NCI-H187 treated with DMSO at 0.1 percent for 48 hours (cell line): ENCODE data around the gene DCC.

Experiments used
- DNase-seq: peaks from one replicate; lab custom pipeline; 2025; lab: John Stamatoyannopoulos, UW

Gene DCC

DNA sequence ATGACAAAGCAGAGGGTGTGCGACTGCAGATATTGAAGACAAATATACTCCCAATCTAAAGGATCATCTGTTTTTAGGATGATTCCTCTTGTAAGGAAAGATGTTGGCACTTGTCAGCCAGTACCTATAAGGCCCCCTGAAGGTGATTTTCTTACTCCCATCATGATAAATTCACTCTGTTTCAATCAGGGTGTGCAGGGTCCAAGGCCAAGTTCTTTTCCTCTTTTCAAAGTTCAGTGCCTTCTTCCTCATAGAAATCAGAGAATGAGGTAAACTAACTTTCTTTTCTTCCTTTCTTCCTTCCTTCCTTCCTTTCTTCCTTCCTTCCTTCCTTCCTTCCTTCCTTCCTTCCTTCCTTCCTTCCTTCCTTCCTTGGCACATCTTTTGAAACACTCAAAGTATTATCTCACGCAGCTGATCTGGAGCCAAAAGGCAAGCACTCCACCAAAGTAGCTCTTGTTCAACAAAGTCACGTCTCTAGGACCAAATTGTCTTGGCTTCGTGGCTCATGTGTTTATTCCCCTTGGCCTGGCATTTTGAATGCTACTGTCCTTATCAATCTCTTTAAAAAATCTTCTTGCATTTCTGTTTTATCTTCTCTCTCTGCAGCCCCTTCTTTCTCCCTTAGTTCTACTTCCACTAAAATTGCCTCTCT, 87.7 kb downstream of the DCC start:
- DNase-seq: no peak

DNA sequence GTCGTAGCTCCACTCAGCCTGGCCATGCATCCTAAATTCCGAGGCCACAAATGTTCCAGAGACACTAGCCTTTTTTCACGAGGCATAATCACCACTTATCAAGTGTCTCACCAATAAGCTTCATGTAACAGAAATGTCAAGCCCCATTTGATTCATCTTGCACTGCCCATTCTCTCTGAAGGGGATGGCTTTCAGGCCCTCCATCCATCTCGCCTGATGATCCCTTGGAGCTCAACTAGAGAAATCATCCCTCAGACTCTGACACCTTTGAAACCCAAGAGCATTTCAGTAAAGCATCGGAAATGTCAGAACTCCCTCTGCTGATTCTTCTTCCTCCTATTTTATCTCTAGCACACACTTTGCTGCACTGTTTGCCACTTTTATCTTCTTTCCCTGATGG, 91.7 kb downstream of the DCC start:
- no peak for DNase-seq

DNA sequence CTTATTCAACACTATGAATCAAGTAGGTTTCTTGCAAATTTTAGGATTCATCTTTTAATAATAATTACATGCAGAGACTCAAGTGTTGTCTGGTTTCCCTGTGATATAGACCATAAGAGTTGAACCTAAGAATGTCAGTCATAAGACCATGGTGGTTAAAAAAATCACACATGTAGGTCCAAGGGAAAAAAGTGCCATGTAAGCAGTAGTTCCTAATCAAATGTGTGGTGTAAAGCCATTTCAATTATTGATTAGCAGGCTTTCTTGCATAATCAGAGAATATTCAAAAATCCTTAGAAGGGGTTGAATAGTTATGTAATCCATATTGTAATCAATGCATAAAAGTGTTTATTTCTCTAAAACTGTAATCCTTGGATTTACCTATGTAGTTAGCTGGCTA, 93.8 kb downstream of the DCC start:
- DNase-seq: no peak

DNA sequence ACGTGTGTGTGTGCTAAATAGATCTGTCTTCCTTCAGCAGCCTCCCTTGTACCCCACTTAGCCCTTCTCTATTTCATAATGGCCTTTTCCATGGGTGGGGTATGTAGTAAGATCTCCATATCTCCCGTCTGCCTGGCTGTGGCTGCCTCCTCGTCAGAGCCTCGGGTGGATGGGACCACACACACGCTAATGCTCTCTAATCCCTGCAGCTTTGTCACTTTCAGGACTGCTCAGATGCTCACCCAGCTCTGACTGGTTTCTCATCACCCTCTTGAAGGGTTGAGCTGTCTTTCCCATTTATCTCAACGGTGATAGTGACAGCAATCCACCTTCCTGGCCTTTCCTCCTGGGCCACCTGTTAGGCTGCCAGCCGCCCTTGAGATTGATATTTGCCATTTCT, 95.3 kb downstream of the DCC start:
- DNase-seq: no peak

DNA sequence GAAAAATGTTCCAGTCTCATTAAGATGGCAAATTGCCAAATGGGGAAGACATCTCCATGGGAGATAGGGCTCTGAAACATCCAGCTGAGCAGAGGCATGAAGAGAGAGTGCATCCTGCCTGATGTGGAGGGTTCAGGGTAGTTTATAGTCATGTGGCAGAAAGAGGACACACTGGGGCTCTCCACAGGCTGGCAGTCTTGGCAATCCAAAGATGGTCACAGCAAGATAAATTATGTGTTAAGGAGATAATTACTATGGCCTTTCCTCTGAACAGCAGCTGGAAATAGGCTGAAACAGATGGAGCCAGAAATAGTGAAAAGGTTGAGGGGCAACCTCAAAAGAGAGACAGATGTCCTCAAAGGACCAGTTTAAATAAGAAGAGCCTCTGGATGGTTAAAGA, 97.2 kb downstream of the DCC start:
- no peak for DNase-seq

DNA sequence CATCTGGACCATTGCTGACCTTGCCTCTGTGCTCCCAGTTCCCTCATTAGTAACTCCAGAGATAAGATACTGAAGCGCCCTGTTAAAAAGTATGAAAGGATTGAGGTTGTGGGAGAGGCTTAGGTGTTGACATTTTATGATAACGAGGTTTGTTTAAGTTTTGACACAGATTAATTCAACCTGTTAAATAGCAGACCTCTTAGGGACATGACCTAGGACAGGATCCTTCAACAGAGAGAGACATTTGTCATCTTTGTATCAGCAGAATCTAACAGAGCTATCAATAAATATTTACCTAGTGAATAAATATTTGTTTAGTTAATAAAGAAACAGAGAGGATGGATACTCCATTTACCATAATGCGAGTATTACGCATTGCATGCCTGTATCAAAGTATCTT, 99.5 kb downstream of the DCC start:
- DNase-seq: no peak

DNA sequence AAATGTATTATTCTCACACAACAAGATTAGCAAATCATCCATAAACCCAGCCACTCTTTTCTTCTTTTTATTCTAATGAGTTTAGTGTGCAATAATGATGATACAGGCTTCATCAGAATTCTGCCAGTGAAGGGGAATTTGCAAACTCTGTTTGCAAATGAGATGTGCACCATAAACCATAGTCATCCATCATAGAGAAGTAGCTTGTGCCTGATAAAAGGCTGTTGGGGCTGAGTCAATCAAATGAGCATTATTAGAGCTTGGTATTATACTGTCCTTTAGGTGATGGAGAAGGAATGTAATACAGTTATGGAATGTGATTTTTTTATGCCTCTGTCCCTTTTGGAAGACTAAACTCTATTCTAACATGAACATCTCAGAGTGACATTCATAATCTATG, 101.8 kb downstream of the DCC start:
- DNase-seq: no peak

DNA sequence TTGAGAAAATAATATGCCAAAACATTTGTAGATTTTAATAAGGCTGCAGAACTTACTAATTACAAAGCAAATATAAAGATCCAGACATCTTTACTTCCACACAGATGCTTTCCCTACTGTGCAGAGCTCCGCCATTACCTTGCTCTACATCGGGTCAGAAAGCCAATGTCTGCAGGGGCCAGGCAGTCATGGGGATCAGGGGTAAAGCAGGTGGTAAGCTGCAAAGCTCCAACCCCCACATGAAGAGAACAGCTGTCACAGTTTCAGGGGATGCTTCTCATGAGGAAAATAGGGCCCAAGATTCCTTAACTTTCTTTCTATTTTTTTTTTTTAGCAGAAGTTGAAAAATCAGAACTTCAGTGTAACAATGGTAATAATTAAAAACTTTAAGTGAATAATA, 102.7 kb downstream of the DCC start:
- no peak for DNase-seq

DNA sequence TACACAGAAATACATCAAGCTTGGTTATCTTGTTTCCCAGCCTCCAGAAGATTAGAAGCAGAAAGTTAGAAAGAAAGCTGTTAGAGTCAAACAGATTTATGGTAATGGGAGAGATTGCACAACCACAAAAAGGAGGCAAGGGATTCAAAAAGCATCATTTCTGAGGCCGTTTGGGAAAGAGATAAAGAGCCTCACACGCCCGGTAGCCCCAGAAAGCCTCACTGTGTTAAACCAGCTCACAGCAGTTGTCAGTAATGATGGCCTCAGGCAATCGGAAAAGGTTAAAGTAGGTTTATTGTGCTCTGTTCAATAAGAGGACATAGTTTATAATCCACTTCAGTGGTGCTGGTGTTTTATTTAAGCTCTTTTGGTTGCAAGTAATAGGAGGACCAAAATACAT, 111.3 kb downstream of the DCC start:
- DNase-seq: no peak

DNA sequence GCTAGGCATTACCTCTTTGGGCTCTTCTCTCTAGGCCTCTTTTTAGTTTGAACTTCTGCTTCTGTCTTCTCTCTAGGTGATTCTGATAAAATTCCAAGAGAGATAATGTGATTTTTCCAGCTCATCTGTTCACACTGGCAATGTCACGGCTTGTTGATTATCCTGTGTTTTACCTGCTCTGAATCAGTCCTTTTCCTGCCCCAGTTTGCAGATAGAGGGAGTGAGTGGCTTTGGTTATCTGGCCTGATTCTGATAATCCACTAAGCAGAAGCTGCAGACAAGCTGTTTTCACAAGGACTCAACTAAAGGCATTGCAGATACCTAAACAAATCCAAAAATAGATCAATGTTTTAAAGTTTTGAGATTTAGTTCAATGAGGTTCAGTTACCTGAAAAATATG, 111.9 kb downstream of the DCC start:
- no peak for DNase-seq

DNA sequence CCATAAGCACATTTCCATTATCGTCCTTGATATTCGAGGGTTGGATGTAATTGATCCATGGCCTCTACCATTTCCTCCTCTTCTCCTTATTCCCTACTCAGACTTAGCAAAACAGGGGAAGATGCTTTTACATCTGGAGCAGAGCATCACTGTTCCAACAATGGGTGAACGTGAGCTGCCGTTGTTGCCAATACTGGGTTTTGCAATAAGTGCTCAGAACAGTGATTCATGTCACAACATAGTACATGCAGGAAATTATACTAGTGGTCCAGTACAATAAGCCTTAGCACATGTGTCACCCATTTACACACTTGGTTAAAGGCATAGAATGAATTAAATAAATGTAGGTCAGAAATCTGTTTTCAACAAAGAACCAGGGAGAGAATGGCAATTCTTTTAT, 112.4 kb downstream of the DCC start:
- DNase-seq: no peak

DNA sequence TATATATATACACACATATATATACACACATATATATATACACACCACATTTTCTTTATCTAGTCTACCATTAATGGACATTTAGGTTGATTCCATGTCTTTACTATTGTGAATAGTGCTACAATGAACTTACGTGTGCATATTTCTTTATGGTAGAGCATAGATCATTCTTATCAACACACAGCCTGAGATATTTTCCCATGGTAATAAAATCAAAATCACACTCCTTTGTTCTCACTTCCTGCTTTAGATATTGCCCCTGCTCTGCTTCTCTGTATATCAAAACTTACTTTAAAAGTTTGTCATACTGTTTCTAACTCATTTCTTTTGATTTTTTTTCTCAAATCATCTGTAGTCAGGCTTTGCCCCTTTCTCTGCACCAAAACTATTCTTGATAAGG, 119.9 kb downstream of the DCC start:
- no peak for DNase-seq

DNA sequence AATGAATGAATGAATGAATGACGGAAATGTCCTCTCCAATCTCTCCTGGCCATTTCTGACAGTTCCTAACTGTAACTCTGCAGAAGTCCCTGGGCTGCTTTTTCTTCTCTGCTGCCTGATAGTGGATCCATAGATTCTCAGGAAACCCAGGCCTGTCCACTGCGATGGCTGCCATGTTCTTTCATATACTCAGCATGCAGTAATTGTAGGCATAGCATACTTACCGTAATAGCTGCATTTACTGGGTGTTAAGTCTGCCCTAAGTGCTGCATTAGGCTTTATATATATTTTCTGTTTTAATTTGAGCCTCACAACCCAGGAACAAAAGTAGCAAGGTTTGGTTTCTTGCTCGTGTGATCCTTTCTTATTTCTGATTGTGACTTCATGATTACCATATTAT, 122.9 kb downstream of the DCC start:
- no peak for DNase-seq

DNA sequence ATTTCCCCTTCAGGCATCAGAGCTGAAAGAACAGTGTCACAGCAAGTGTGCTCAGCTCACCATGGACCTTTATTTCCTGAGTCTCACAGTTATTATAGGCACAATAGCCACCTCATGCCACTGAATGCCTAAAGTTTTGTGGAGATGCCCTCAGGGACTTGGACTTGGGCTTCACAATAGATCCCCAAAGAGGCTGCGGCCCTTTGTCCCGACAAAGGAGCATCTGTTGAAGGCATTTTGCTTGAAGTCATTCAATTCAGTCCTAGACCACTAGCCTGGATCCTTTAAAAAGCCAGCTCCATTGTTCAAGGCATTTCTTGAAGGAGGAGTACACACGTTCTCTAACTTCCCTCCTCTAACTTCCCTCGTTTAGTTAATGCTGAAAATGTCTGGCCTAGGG, 125.4 kb downstream of the DCC start:
- DNase-seq: no peak

DNA sequence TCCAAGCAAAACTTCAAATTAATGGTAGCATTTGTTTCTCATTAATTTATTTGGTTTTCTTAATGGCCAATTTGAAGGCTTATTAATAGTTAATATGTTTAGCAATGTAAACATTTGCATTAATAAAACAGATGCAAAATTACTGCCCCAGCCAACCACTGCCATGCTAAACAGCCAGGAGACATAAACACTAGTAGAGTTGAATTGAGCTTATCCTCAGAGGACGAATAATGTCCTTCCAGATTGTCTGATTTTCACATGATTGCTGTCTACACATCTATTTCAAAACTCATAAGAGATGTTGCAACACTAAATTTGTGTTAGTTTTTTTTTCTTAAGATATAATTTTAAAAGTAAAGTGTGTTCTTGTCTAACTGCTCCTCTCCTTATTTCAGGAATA, 128.5 kb downstream of the DCC start:
- no peak for DNase-seq

DNA sequence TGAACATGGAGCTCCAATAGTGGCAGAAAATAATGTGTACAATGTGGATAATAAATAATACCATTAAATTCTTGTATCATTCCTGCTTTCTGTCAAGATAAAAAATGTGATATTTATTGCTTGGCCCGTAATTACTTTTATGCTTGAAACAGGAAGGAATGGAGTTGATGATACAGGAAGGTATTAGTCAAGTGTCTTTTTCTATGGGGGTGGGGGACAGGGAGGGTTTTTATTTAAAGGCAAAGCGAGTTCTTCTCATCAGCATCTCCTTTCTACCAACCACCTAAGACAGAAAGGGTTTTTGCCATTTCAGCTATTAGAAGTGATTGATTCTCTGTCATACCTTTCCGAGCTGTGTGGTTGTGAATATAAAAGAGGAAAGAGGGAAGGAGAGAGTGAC, 135.3 kb downstream of the DCC start:
- DNase-seq: no peak

DNA sequence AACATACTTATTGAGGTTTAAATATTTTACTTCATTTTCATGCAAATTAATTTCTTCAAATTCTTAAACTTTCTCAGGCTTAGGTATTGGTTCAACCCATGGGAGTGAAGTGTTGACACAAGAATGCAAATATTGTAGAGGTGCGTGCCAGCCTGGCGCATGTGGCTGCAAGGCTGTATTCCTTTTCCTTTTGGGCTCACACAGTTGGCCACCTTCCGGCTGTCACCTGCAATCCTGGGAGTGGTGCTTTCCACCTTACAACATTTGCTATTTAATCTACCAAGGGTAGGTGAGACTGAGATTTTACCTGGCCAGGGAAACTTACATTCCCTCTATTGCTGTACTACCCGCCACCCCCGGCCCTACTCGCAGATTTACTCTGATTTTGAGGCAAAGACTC, 141.1 kb downstream of the DCC start:
- DNase-seq: no peak

DNA sequence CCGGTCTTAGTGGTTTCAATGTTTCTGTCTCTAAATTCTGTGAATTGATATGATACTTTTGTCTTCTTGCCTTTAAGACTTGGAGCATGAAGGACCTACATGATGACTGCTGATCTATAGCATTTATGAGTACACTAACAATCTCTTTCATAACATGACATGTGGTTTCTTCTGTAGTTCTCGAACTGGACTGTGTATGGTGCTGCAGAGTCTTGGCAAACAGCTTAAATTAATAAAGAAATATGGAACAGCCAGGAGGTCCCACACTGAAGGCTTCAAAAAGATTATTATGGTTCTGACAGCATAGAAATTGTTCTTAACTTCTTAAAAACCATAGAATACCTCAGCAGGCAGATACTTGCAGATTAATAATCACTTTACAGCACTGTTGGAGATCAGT, 145.0 kb downstream of the DCC start:
- DNase-seq: no peak

DNA sequence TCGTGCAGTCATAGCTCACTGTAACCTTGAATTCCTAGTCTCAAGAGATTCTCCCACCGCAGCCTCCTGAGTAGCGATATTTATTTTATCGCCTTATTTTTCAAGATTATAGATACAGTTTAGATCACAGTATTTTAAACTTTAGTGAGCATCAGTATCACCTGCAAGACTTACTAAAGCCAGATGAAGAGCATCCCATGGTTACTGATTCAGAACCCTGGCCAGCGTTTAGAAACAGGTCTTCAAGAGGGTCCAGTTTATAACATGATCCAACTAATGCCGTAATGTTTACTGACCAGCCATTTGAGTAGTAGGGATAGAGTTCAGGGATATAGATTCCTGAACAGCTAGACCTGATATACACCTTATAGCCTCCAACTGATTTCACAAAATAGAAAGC, 146.1 kb downstream of the DCC start:
- no peak for DNase-seq

DNA sequence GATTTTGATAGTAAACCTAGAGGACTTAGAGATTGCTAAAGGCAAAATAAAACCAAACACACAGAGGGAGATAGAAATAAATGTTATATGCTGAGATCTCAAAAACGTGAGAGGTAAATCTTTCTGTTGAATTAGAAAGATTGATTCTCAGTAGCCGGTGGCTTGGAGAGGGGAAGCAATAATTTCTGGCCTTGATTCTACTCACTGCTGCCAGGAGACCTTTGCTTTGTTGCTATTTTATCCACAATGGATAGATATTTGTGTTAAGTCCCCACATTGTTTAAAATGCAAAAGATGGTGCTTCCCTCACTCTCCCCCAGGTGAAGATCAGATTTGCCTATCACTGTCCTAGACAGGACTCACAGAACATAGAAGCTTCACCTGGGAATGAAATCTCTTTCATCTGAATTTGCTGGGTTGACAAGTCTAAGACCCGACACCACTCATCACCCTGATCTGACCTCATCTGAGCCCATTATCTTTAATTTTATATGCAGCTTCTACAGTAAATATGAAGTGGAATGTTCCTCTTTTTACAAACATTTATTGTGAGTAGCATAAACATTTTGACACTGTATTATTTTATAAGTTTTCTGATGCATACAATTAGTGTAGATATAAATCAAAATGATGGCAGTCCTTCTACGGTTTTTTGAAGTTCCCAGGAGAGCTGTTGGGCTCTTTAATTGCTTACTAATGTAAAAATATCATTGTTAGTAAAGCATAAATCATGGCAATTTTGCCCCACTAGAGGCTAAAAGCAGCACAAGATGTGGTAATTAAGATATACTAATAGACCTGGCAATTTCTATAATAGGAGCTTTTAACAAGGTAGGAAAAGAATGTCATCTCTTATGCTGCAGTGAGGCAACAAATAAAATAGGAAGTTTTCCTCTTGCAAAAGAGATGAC, 149.7 kb downstream of the DCC start:
- peak; percentile 48 for DNase-seq

DNA sequence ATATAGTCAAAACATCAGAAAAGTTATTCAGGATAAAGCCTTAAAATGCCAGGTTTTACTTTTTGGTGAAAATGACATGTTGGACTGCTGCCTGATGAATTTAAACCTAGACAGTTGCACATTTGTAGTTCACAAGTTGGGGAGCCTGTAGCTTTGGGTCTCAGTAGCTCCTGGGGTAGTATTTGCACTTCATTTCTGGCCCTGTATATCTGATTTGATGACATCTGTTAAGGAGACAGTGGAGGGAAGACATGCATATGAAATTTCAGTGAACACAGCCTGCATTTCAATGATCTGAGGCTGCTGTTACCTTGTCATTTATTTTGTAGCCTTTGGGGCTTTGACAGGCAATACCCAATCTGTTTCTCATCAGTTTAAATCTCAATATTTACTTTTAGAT, 156.4 kb downstream of the DCC start:
- DNase-seq: no peak

DNA sequence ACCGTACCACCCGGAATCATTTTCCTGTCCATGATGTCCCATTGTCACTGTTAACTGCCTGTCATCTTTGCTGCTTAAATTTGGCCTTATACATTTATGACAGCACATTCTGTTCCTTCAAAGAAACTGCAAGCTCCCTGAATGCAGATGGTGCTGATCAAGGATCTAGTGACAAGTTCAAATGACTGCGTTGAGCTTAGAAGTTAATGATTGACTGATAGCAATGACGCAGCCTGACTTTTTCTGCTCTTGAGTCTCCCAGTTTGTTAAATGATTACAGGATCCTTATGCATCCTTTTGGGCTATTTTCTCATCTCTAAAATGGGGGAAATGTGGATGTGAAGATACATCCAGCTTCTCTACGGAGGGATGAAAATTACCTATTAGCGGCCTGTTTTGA, 159.0 kb downstream of the DCC start:
- DNase-seq: no peak

DNA sequence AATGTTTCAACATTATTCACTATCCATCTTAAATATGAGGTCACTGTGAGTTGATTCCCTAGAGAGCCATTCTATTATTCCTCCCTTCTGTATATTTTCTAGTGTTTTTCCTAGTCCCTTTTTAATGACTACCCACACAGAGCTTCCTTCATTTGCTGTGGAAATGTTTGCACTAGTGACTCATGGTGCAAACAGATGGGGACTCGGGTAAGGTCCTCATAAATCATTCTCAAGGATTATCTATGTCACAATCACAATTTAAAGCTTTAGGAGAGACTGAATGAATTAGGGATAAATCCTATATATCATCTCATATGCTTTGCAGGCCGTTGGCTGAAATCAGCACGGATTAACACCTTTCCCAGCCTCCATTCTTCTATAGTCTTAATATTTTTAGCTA, 159.6 kb downstream of the DCC start:
- peak; percentile 9 for DNase-seq

DNA sequence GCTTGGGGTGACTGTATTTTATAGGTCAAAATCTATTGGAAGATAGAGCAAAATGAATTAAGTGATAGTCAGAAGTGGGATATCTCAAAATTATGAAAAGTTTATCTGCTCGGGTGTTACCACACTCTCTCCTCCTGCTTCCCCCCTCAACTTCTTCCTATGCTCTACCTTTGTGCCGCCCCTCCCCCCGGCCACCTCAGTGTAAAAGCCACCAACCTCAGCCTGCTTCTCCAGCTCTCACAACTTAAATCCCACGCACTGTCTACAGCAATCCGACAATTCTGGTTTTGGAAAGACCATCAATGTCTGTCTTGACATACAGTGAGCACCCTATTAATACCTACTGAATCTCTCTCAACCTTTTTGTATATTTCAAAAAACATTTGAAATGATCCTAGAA, 164.6 kb downstream of the DCC start:
- DNase-seq: no peak
